ENCODE data around the gene SSX2IP.
"Not testable (repeated sequence)": the region's sequence is repeated elsewhere in the genome, so short reads cannot be mapped to it uniquely, and the experiment has no call there.

Gene SSX2IP

DNA sequence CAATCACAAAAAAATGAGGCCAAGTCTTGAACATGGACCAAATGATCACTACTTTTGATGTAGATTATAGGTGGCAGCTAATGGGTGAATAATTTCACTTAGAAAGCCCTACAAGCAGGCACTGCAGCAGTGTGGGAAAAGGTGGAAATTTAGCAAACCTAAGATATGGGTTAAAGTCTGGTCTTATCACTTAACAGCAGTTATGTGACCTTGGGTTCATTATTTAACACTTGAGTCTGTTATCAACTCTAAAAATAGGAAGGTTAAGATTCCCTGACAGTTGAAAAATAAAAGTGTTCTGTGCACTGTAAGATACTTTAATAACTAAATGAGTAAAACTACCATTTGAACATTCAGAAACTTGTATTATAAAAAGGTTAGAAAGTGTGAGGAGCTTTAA lies 47.5 kb downstream of the SSX2IP start:
- H3K4me1 ChIP-seq (ENCODE audit: control insufficient read depth, insufficient read depth, low read length): no peaks in the 10 kb centered on the region
- no peak overlapping the region for H3K4me3 ChIP-seq (ENCODE audit: low read depth, low read length)
- H3K27ac ChIP-seq (ENCODE audit: extremely low read depth, low read depth, low read length): no peak overlapping the region
- H3K9me3 ChIP-seq (ENCODE audit: control insufficient read depth, insufficient read depth, low read depth, low read length): no peaks in the 10 kb centered on the region
- POLR2A ChIA-PET: no interaction called here
- CTCF ChIA-PET: interaction anchor here (0.7 kb wide), 1 partner anchor 12 kb away, joined by 3 read pairs; no protein-coding TSS in a partner anchor
- TF ChIP-seq ZNF561 (tag by site-specific recombination; IDR thresholded peaks at IDR 0.05; ENCODE audit: borderline replicate concordance) (no peak), ZNF248 (tag by site-specific recombination; IDR thresholded peaks at IDR 0.05) (no peak), MYNN (tag by site-specific recombination; IDR thresholded peaks at IDR 0.05; ENCODE audit: borderline replicate concordance) (no peak), ZNF391 (tag by site-specific recombination; IDR thresholded peaks at IDR 0.05; ENCODE audit: borderline replicate concordance, low read depth) (no peak), ZNF24 (tag by site-specific recombination; IDR thresholded peaks at IDR 0.05) (no peak)
- TF ChIP-seq, protein P1, sequence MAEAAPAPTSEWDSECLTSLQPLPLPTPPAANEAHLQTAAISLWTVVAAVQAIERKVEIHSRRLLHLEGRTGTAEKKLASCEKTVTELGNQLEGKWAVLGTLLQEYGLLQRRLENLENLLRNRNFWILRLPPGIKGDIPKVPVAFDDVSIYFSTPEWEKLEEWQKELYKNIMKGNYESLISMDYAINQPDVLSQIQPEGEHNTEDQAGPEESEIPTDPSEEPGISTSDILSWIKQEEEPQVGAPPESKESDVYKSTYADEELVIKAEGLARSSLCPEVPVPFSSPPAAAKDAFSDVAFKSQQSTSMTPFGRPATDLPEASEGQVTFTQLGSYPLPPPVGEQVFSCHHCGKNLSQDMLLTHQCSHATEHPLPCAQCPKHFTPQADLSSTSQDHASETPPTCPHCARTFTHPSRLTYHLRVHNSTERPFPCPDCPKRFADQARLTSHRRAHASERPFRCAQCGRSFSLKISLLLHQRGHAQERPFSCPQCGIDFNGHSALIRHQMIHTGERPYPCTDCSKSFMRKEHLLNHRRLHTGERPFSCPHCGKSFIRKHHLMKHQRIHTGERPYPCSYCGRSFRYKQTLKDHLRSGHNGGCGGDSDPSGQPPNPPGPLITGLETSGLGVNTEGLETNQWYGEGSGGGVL (tag by site-specific recombination; IDR thresholded peaks at IDR 0.05): no peak
- TF ChIP-seq, protein P2, sequence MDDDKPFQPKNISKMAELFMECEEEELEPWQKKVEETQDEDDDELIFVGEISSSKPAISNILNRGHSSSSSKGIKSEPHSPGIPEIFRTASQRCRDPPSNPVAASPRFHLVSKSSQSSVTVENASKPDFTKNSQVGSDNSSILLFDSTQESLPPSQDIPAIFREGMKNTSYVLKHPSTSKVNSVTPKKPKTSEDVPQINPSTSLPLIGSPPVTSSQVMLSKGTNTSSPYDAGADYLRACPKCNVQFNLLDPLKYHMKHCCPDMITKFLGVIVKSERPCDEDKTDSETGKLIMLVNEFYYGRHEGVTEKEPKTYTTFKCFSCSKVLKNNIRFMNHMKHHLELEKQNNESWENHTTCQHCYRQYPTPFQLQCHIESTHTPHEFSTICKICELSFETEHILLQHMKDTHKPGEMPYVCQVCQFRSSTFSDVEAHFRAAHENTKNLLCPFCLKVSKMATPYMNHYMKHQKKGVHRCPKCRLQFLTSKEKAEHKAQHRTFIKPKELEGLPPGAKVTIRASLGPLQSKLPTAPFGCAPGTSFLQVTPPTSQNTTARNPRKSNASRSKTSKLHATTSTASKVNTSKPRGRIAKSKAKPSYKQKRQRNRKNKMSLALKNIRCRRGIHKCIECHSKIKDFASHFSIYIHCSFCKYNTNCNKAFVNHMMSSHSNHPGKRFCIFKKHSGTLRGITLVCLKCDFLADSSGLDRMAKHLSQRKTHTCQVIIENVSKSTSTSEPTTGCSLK (tag by site-specific recombination; IDR thresholded peaks at IDR 0.05): no peak
- TF ChIP-seq, protein P3, sequence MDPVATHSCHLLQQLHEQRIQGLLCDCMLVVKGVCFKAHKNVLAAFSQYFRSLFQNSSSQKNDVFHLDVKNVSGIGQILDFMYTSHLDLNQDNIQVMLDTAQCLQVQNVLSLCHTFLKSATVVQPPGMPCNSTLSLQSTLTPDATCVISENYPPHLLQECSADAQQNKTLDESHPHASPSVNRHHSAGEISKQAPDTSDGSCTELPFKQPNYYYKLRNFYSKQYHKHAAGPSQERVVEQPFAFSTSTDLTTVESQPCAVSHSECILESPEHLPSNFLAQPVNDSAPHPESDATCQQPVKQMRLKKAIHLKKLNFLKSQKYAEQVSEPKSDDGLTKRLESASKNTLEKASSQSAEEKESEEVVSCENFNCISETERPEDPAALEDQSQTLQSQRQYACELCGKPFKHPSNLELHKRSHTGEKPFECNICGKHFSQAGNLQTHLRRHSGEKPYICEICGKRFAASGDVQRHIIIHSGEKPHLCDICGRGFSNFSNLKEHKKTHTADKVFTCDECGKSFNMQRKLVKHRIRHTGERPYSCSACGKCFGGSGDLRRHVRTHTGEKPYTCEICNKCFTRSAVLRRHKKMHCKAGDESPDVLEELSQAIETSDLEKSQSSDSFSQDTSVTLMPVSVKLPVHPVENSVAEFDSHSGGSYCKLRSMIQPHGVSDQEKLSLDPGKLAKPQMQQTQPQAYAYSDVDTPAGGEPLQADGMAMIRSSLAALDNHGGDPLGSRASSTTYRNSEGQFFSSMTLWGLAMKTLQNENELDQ (tag by site-specific recombination; IDR thresholded peaks at IDR 0.05; ENCODE audit: low read depth): no peak
- TF ChIP-seq, protein P4, sequence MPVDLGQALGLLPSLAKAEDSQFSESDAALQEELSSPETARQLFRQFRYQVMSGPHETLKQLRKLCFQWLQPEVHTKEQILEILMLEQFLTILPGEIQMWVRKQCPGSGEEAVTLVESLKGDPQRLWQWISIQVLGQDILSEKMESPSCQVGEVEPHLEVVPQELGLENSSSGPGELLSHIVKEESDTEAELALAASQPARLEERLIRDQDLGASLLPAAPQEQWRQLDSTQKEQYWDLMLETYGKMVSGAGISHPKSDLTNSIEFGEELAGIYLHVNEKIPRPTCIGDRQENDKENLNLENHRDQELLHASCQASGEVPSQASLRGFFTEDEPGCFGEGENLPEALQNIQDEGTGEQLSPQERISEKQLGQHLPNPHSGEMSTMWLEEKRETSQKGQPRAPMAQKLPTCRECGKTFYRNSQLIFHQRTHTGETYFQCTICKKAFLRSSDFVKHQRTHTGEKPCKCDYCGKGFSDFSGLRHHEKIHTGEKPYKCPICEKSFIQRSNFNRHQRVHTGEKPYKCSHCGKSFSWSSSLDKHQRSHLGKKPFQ (tag by site-specific recombination; IDR thresholded peaks at IDR 0.05): no peak
- H3K36me3 ChIP-seq (ENCODE audit: control insufficient read depth in 2 of 2, insufficient read depth in 1 of 2, low read length in 2 of 2): peaks cover 4 to 26% of the 10 kb centered on the region in 2 experiments; a peak in 2 of 3 replicates

DNA sequence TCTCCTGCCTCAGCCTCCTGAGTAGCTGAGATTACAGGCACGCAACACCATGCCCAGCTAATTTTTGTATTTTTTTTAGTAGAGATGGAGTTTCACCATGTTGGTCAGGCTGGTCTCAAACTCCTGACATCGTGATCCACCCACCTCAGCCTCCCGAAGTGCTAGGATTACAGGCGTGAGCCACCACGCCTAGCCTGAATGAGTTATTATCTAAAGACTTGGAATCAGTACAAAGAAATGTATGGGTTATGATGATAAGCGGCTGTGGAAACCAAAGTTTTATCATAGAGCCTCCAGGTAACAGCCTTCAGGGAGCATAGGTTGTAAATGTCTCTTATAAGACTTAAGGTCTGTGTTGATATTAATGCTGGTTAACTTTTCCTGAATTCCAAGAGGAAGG lies 50.5 kb downstream of the SSX2IP start:
- H3K36me3 ChIP-seq (ENCODE audit: control insufficient read depth in 2 of 2, insufficient read depth in 1 of 2, low read length in 2 of 2); H3K4me3 ChIP-seq (ENCODE audit: low read depth, low read length); H3K27ac ChIP-seq (ENCODE audit: extremely low read depth, low read depth, low read length); POLR2A ChIA-PET; CTCF ChIA-PET; H3K4me1 ChIP-seq (ENCODE audit: control insufficient read depth, insufficient read depth, low read length); H3K9me3 ChIP-seq (ENCODE audit: control insufficient read depth, insufficient read depth, low read depth, low read length): not testable (repeated sequence)

DNA sequence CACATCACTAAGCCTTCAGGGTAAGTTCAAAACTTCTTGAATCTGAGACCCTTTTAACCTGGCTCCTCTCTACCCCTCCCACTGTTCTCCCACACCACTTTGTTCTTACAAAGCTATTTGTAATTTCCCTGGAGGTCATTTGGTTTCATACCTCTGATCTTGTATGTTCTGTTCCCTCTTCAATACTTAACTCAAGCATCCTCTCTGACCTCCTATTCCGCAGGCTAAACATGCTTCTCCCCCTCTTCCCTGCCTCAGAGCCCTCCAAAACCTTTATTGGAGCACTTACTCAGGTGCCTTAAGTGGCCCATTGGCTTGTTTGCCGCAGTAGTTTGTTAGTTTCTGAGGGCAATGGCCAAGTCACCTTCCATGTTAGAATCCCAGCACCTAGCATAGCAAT lies 54.8 kb downstream of the SSX2IP start:
- Histone ChIP-seq H3K36me3 (ENCODE audit: control insufficient read depth in 2 of 2, insufficient read depth in 1 of 2, low read length in 2 of 2) (no peaks in the 10 kb centered on the region), H3K27ac (ENCODE audit: extremely low read depth, low read depth, low read length) (no peak overlapping the region), H3K9me3 (ENCODE audit: control insufficient read depth, insufficient read depth, low read depth, low read length) (no peaks in the 10 kb centered on the region), H3K4me3 (ENCODE audit: low read depth, low read length) (no peak overlapping the region), H3K4me1 (ENCODE audit: control insufficient read depth, insufficient read depth, low read length) (peaks cover 2% of the 10 kb centered on the region; the same call in 1 of the 2 replicates)
- ChIA-PET POLR2A (no interaction called here), CTCF (interaction anchor here (1.4 kb wide), 1 partner anchor 10 kb away, joined by 4 read pairs; no protein-coding TSS in a partner anchor)
- TF ChIP-seq, protein P5, sequence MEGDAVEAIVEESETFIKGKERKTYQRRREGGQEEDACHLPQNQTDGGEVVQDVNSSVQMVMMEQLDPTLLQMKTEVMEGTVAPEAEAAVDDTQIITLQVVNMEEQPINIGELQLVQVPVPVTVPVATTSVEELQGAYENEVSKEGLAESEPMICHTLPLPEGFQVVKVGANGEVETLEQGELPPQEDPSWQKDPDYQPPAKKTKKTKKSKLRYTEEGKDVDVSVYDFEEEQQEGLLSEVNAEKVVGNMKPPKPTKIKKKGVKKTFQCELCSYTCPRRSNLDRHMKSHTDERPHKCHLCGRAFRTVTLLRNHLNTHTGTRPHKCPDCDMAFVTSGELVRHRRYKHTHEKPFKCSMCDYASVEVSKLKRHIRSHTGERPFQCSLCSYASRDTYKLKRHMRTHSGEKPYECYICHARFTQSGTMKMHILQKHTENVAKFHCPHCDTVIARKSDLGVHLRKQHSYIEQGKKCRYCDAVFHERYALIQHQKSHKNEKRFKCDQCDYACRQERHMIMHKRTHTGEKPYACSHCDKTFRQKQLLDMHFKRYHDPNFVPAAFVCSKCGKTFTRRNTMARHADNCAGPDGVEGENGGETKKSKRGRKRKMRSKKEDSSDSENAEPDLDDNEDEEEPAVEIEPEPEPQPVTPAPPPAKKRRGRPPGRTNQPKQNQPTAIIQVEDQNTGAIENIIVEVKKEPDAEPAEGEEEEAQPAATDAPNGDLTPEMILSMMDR (tag by site-specific recombination; IDR thresholded peaks at IDR 0.05): no peak
- TF ChIP-seq ZFHX2 (tag by site-specific recombination; conservative IDR thresholded peaks at IDR 0.05) (no peak), ZNF544 (tag by site-specific recombination; IDR thresholded peaks at IDR 0.05) (no peak), ZNF510 (tag by site-specific recombination; IDR thresholded peaks at IDR 0.05; ENCODE audit: insufficient replicate concordance) (no peak), YY2 (tag by site-specific recombination; IDR thresholded peaks at IDR 0.05) (no peak), GLI2 (tag by site-specific recombination; IDR thresholded peaks at IDR 0.05; ENCODE audit: borderline replicate concordance, low read depth) (no peak), BCL11B (tag by site-specific recombination; IDR thresholded peaks at IDR 0.05; ENCODE audit: low read depth) (no peak), ZNF660 (tag by site-specific recombination; IDR thresholded peaks at IDR 0.05) (no peak)
- TF ChIP-seq, protein P6, sequence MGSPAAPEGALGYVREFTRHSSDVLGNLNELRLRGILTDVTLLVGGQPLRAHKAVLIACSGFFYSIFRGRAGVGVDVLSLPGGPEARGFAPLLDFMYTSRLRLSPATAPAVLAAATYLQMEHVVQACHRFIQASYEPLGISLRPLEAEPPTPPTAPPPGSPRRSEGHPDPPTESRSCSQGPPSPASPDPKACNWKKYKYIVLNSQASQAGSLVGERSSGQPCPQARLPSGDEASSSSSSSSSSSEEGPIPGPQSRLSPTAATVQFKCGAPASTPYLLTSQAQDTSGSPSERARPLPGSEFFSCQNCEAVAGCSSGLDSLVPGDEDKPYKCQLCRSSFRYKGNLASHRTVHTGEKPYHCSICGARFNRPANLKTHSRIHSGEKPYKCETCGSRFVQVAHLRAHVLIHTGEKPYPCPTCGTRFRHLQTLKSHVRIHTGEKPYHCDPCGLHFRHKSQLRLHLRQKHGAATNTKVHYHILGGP (tag by site-specific recombination; IDR thresholded peaks at IDR 0.05): no peak
